Measurements from ENCODE around the gene CHPF2. TPM values are rescaled to one million over a fixed set of nuclear protein-coding genes. Genes with fewer than 3 reads are reported as not detected.

Gene CHPF2
- total RNA-seq, 1 donor from 2014 or later = 89.5 TPM

GRCh38 chr7:151207315-151207714 is 25.0 kb upstream of the CHPF2 start:
- no peaks in the 10 kb centered on the region for H3K4me1 Mint-ChIP-seq (ENCODE audit: unreplicated experiment)
- no peak for TF ChIP-seq CTCF (IDR thresholded peaks at IDR 0.05)
- H3K36me3 Mint-ChIP-seq (ENCODE audit: unreplicated experiment) = no peaks in the 10 kb centered on the region
- peaks cover 23% of the 10 kb centered on the region for H3K27me3 Mint-ChIP-seq (ENCODE audit: unreplicated experiment)
- no peak overlapping the region for H3K27ac Mint-ChIP-seq (ENCODE audit: unreplicated experiment)
- no peak overlapping the region for H3K4me3 Mint-ChIP-seq (ENCODE audit: unreplicated experiment)
- DNase-seq (ENCODE audit: extremely low spot score, unreplicated experiment) = no peak
- no peaks in the 10 kb centered on the region for H3K9me3 Mint-ChIP-seq (ENCODE audit: unreplicated experiment)

- H3K27ac Mint-ChIP-seq (ENCODE audit: unreplicated experiment) = no peak overlapping the region
- no peak for DNase-seq (ENCODE audit: extremely low spot score, unreplicated experiment)
- H3K4me3 Mint-ChIP-seq (ENCODE audit: unreplicated experiment) = no peak overlapping the region
- no peaks in the 10 kb centered on the region for H3K9me3 Mint-ChIP-seq (ENCODE audit: unreplicated experiment)
- peaks cover 18% of the 10 kb centered on the region for H3K27me3 Mint-ChIP-seq (ENCODE audit: unreplicated experiment)
- no peak for TF ChIP-seq CTCF (IDR thresholded peaks at IDR 0.05)
- H3K4me1 Mint-ChIP-seq (ENCODE audit: unreplicated experiment) = no peaks in the 10 kb centered on the region
- H3K36me3 Mint-ChIP-seq (ENCODE audit: unreplicated experiment) = peaks cover 2% of the 10 kb centered on the region
These were observed 24.5 kb upstream of the CHPF2 start for GRCh38 chr7:151207804-151208203.

GRCh38 chr7:151208253-151208862 is 23.9 kb upstream of the CHPF2 start:
- Mint-ChIP-seq H3K27me3 (ENCODE audit: unreplicated experiment) (peaks cover 13% of the 10 kb centered on the region), H3K4me1 (ENCODE audit: unreplicated experiment) (no peaks in the 10 kb centered on the region), H3K9me3 (ENCODE audit: unreplicated experiment) (no peaks in the 10 kb centered on the region), H3K27ac (ENCODE audit: unreplicated experiment) (no peak overlapping the region), H3K4me3 (ENCODE audit: unreplicated experiment) (no peak overlapping the region), H3K36me3 (ENCODE audit: unreplicated experiment) (peaks cover 6% of the 10 kb centered on the region)
- no peak for DNase-seq (ENCODE audit: extremely low spot score, unreplicated experiment)
- no peak for TF ChIP-seq CTCF (IDR thresholded peaks at IDR 0.05)

GRCh38 chr7:151209588-151209987 is 22.7 kb upstream of the CHPF2 start:
- Mint-ChIP-seq H3K27me3 (ENCODE audit: unreplicated experiment) (peaks cover 10% of the 10 kb centered on the region), H3K4me1 (ENCODE audit: unreplicated experiment) (no peaks in the 10 kb centered on the region), H3K4me3 (ENCODE audit: unreplicated experiment) (no peak overlapping the region), H3K27ac (ENCODE audit: unreplicated experiment) (no peak overlapping the region), H3K36me3 (ENCODE audit: unreplicated experiment) (peaks cover 12% of the 10 kb centered on the region), H3K9me3 (ENCODE audit: unreplicated experiment) (no peaks in the 10 kb centered on the region)
- no peak for DNase-seq (ENCODE audit: extremely low spot score, unreplicated experiment)
- no peak for TF ChIP-seq CTCF (IDR thresholded peaks at IDR 0.05)

- Mint-ChIP-seq H3K27me3 (ENCODE audit: unreplicated experiment) (peaks cover 10% of the 10 kb centered on the region), H3K9me3 (ENCODE audit: unreplicated experiment) (no peaks in the 10 kb centered on the region), H3K27ac (ENCODE audit: unreplicated experiment) (no peak within 1 kb of the TSS), H3K4me3 (ENCODE audit: unreplicated experiment) (no peak within 1 kb of the TSS), H3K36me3 (ENCODE audit: unreplicated experiment) (peaks cover 19% of the 10 kb centered on the region), H3K4me1 (ENCODE audit: unreplicated experiment) (no peaks in the 10 kb centered on the region)
- no peak for DNase-seq (ENCODE audit: extremely low spot score, unreplicated experiment)
- no peak for TF ChIP-seq CTCF (IDR thresholded peaks at IDR 0.05)
These were observed 22.0 kb upstream of the CHPF2 start, which contains the start of gene H2BK1 for GRCh38 chr7:151210087-151210854. H2BK1 (minus strand) TSS chr7:151210488; CDS start chr7:151210318, 170 bp downstream.
